Stomach (tissue), 9 donors: Measurements from ENCODE around the gene GEMIN8. TPM values are rescaled to one million over a fixed set of nuclear protein-coding genes. Genes with fewer than 3 reads are reported as not detected.

Source experiments
- DNase-seq, 2 donors: peaks; one replicate each; pipeline versions ENCODE4 v3.0.0 to v3.0.0-alpha.2; 2013 to 2019
- H3K27ac ChIP-seq, 5 donors: fragments of 200-600 bp in 4 of 5; sonication (generic) in 4 of 5; one replicate each; pipeline ENCODE4 v1.5.1; 2013 to 2019; ENCODE audit warnings: mild to moderate bottlenecking in 1 of 5, moderate library complexity in 1 of 5
- H3K27me3 ChIP-seq, 3 donors: fragments of 200-600 bp; sonication (generic); one replicate each; pipeline ENCODE4 v1.5.1; 2017 to 2019; ENCODE audit warnings: mixed run types in 1 of 3
- H3K36me3 ChIP-seq, 4 donors: fragments of 200-600 bp; sonication (generic); 1 replicate in 3 of 4; 2 replicates in 1 of 4; pipeline ENCODE4 v1.5.1; 2016 to 2019
- H3K4me1 ChIP-seq, 4 donors: fragments of 200-600 bp; sonication (generic); one replicate each; pipeline ENCODE4 v1.5.1; 2016 to 2019
- H3K4me3 ChIP-seq, 4 donors: fragments of 200-600 bp; sonication (generic) in 3 of 4; one replicate each; pipeline ENCODE4 v1.5.1; 2016 to 2019; ENCODE audit warnings: mild to moderate bottlenecking in 1 of 4
- H3K9me3 ChIP-seq, 4 donors: fragments of 200-600 bp; sonication (generic); one replicate each; pipeline ENCODE4 v1.5.1; 2016 to 2019
- CTCF ChIP-seq, 7 experiments: fragments of 450-650 bp in 4 of 7; fragments of 200-600 bp in 3 of 7; sonication (generic) in 3 of 7; IDR thresholded peaks; one replicate each; pipeline ENCODE4 v1.5.1; 2016 to 2019; ENCODE audit warnings: antibody characterized with exemption in 7 of 7, control low read depth in 2 of 7, mild to moderate bottlenecking in 1 of 7
- EP300 ChIP-seq: sonication (generic); formaldehyde crosslinking; IDR thresholded peaks from one replicate; pipeline ENCODE4 v1.6.1; 2017; ENCODE audit warnings: antibody characterized with exemption
- POLR2A ChIP-seq, 4 donors: fragments of 450-650 bp; IDR thresholded peaks; one replicate each; pipeline ENCODE4 v1.6.1; 2016; ENCODE audit warnings: antibody characterized with exemption in 4 of 4, control low read depth in 2 of 4, mild to moderate bottlenecking in 1 of 4, moderate library complexity in 1 of 4
- POLR2AphosphoS5 ChIP-seq, 3 donors: sonication (generic); formaldehyde crosslinking; IDR thresholded peaks; one replicate each; pipeline ENCODE4 v1.6.1; 2016; ENCODE audit warnings: antibody characterized with exemption in 3 of 3
- WGBS, 5 donors: extraction: QIAGEN DNeasy Blood & Tissue Kit in 3 of 5; methylation state at CpG; one replicate each; pipeline versions ENCODE4 v1.1.5 to v1.1.7; 2013 to 2018; 5-methylcytosine and 5-hydroxymethylcytosine counted together
- intact Hi-C: fragments of 100-400 bp; cut with DNase I; formaldehyde crosslinking; loops from one replicate; pipeline ENCODE4 v1.15.1; 2023; ENCODE audit warnings: low total_unique reads
- polyA plus RNA-seq, 3 donors: library from polyadenylated mRNA; stranded (reverse); fragments of 200-250 nt; gene quantifications; one replicate each; pipeline ENCODE4 v1.2.3, GENCODE V29; 2013
- total RNA-seq, 5 donors: library from RNA; depleted of rRNA; stranded (reverse); fragments of >200 nt; gene quantifications; one replicate each; pipeline versions ENCODE4 v1.1.0 to v1.2.3, GENCODE V29; 2014 to 2016
- donor health status: healthy with polysubstance abuse.
- donor health status: Bipolar disorder and iron deficiency.
- donor health status: healthy.

Gene GEMIN8
- total and polyA plus RNA-seq, 8 donors = 4.3 to 33.5 (median 14.7) TPM

DNA sequence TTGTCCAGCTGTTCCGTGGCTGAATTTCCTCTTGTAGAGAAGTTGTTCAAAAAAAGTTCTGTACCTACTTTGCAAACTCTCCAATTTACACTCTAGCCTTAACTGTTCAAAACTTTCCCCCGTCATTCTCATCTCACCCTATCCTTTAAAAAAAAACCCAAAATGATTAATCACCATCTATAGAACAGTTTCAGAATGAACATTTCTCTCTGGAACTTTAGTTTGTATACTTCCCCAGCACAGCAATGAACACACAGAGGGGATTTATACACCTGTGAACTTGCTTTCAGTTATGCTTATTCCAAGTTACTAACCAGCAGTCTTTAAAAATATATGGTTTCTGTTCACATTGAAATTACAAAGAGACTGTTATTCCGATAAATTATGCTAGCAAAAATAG, 1.2 kb downstream of the GEMIN8 start:
- peak overlapping the region in 2 of 4 donors; percentile 55 to 64 for H3K4me3 ChIP-seq
- WGBS, 5 donors = 23 to 53% (median 42%) methylated on average over 3 of the region's 3 CpGs
- peaks cover 0 to 40% (median 17%) of the 10 kb centered on the region in 4 donors for H3K4me1 ChIP-seq
- DNase-seq = no peak
- no peaks in the 10 kb centered on the region for H3K36me3 ChIP-seq
- no peaks in the 10 kb centered on the region for H3K9me3 ChIP-seq
- H3K27ac ChIP-seq = peak overlapping the region in 4 of 5 donors; percentile 23 to 93 (median 89)
- TF ChIP-seq POLR2A (IDR thresholded peaks at IDR 0.05) = no peak
- TF ChIP-seq EP300 = no peak
- no peak for TF ChIP-seq CTCF (IDR thresholded peaks at IDR 0.05)
- TF ChIP-seq POLR2AphosphoS5 (IDR thresholded peaks at IDR 0.05) = no peak
- peaks cover 0 to 10% (median 0%) of the 10 kb centered on the region in 3 donors for H3K27me3 ChIP-seq
- intact Hi-C loops = no loop called here

GRCh38 chrX:14027511-14028019, 2.1 kb downstream of the GEMIN8 start:
- no peak for DNase-seq
- Histone ChIP-seq H3K4me1 (peaks cover 0 to 40% (median 17%) of the 10 kb centered on the region in 4 donors), H3K4me3 (no peak overlapping the region), H3K36me3 (no peaks in the 10 kb centered on the region), H3K9me3 (no peaks in the 10 kb centered on the region), H3K27me3 (peaks cover 0 to 7% (median 0%) of the 10 kb centered on the region in 3 donors), H3K27ac (peak overlapping the region in 4 of 5 donors; percentile 23 to 93 (median 62))
- intact Hi-C loops = no loop called here
- peak in 1 of 3 donors; percentile 18 for TF ChIP-seq POLR2AphosphoS5 (IDR thresholded peaks at IDR 0.05)
- no peak for TF ChIP-seq POLR2A (IDR thresholded peaks at IDR 0.05)
- TF ChIP-seq CTCF (IDR thresholded peaks at IDR 0.05) = no peak

- no peak overlapping the region for H3K4me3 ChIP-seq
- peaks cover 0 to 7% (median 0%) of the 10 kb centered on the region in 3 donors for H3K27me3 ChIP-seq
- 29 to 88% (median 79%) methylated on average over 1 of the region's 1 CpG for WGBS, 5 donors
- no peak for TF ChIP-seq CTCF (IDR thresholded peaks at IDR 0.05)
- TF ChIP-seq POLR2AphosphoS5 (IDR thresholded peaks at IDR 0.05) = no peak
- no peak for TF ChIP-seq POLR2A (IDR thresholded peaks at IDR 0.05)
- TF ChIP-seq EP300 = no peak
- DNase-seq = peak in 1 of 2 donors; percentile 26
- intact Hi-C loops = no loop called here
- H3K27ac ChIP-seq = peak overlapping the region in 1 of 5 donors; percentile 10
- peaks cover 0 to 4% (median 0%) of the 10 kb centered on the region in 4 donors for H3K9me3 ChIP-seq
- H3K36me3 ChIP-seq = no peaks in the 10 kb centered on the region
- H3K4me1 ChIP-seq = peaks cover 0 to 38% (median 17%) of the 10 kb centered on the region in 4 donors
These were observed 2.7 kb downstream of the GEMIN8 start for GRCh38 chrX:14027036-14027435.

- 45 to 89% (median 63%) methylated on average over 5 to 7 of the region's 7 CpGs for WGBS, 5 donors
- no peaks in the 10 kb centered on the region for H3K36me3 ChIP-seq
- no peak overlapping the region for H3K4me3 ChIP-seq
- peaks cover 0 to 7% (median 0%) of the 10 kb centered on the region in 3 donors for H3K27me3 ChIP-seq
- TF ChIP-seq EP300 = no peak
- TF ChIP-seq POLR2A (IDR thresholded peaks at IDR 0.05) = no peak
- no peak for TF ChIP-seq POLR2AphosphoS5 (IDR thresholded peaks at IDR 0.05)
- no peak for TF ChIP-seq CTCF (IDR thresholded peaks at IDR 0.05)
- H3K4me1 ChIP-seq = peaks cover 0 to 36% (median 17%) of the 10 kb centered on the region in 4 donors
- no peak overlapping the region for H3K27ac ChIP-seq
- DNase-seq = no peak
- peaks cover 0 to 6% (median 0%) of the 10 kb centered on the region in 4 donors for H3K9me3 ChIP-seq
- intact Hi-C loops = no loop called here
These were observed 3.6 kb downstream of the GEMIN8 start for GRCh38 chrX:14026121-14026520.
